ENCODE data around the gene PSD.

The PSD gene

DNA sequence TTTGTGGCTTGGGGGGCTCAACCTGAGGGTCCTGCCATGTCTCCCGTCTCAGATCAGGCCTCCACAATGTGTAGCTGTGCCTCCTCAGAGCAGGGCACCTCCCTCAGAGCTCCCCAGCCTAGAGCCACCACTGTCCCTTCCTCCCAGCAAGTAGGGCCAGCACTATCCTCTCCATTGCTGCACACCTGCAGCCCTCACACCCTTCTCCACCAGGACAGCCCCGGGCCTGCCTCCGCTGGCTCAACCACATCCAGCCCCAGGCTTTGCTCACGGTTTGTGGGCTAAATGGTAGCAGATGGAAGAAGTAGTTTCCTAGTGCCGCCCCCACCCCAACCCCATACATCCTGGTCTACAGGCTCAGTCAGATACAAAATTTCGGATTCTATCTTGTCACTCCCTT is 13.0 kb downstream of the PSD start:
- DNase-seq (ENCODE audit: low read depth in 3 of 3, low spot score in 1 of 3): no peak

DNA sequence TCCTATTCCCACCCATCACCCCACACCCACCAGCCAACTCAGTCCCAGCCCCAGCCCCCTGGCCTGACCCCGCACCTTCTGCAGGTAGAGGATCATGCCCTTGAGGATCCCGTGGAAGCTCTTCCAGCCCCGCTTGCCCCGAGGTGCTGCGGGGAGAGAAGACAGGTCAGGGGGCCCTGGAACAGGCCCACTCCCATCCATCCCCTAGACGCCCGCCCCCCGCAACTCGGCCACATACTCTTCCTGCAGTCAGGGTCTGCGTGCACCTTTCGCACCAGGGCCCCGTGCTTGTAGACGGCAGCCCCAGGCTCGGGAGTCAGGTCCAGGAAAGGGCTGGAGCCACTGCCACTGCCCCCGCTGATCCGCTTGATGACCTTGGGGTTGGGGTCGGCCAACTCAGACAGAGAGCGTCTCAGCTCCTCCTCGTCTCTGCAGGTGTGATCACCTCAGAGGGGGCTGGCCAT is 13.4 kb downstream of the PSD start:
- DNase-seq (ENCODE audit: low read depth in 3 of 3, low spot score in 1 of 3): no peak

DNA sequence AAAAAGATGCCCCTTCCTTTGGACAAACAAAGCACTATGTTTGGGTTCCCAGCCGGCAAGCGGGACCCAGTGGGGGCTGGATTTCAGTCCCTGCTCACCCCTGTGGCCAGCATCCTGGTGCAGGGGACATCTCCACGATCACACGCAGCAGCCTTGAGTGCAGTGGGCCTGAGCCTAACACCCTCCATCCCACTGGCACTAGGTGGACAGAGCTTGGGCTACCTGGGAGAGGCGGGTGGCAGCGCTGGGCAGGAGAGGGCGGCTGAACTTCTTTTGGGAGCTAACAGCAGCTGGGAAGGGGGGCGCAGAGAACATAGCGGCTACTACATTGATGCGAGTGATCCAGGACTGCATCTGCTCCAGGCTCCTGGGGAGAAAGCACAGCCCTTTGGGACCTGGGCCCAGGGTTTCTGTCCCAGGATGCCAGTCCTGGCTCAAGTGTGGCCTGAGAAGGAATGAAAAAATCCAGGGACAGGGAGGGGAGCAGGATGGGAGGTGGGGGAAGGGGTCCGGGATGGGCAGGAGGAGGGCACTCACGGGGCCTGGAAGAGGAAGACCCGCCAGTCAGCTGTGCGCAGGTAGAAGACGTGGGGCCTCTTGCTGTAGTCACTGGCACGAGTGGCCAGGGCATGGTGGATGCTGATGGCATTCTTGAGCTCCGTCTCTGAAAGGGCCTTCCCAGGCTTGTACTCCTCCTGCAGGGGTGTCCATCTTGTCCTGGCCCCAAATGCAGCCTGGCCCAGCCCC is 14.1 kb downstream of the PSD start:
- DNase-seq (ENCODE audit: low read depth in 3 of 3, low spot score in 1 of 3): no peak

DNA sequence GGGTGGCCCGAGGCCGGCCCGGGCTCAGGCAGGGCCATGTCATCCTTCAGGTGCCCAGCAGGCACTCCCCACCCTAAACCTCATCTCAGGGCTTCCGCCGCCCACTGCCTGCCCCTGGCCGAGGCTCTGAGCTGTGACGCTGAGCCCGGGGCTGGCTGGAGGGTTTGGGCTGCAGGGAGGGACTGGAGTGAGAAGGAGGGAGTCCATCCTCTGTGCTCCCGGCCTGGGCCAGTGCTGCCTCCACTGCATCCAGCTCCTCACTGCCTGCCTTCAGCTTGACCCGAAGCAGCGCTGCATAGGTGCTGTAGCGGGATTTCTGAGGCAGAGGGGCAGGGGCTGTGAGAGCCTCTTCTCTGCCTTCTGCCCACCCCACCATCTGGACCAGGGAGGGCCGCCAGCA is 15.5 kb downstream of the PSD start:
- DNase-seq (ENCODE audit: low read depth in 3 of 3, low spot score in 1 of 3): no peak

DNA sequence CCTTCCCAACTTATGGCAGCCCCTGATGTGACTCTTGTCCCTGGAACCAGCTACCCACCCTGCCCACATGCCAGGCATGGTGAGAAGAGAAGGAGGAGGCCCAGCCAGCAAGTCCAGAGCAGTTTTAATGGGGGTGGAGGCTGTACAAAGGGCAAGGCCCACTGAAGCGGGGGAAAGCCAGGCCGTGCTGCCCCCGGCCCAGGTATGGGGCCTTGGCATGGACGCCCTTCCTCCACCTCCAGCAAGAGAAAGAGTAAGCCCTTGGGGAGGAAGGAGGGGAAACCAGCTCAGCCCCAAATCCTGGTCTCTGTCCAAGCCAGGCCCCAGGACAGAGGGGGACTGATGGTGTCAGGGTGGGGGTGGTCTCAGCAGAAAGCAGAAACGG is 16.1 kb downstream of the PSD start:
- no peak for DNase-seq (ENCODE audit: low read depth in 3 of 3, low spot score in 1 of 3)

DNA sequence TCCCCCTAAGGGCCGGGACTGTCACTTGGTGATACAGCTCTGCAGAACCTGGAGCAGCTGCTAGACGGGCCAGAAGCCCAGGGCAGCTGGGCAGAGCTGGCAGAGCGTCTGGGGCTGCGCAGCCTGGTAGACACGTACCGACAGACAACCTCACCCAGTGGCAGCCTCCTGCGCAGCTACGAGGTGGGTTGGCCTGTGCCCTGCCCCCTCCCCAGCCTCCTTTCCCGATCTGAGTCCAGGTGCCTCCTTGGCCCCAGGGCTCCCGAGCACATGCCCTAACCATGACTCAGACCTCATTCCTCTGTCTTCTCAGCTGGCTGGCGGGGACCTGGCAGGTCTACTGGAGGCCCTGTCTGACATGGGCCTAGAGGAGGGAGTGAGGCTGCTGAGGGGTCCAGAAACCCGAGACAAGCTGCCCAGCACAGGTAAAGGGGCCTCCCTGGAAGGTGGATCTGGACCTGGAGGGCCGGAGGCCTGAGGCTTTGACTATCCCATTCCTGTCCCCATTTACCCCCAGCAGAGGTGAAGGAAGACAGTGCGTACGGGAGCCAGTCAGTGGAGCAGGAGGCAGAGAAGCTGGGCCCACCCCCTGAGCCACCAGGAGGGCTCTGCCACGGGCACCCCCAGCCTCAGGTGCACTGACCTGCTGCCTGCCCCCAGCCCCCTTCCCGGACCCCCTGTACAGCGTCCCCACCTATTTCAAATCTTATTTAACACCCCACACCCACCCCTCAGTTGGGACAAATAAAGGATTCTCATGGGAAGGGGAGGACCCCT is 16.7 kb downstream of the PSD start:
- DNase-seq (ENCODE audit: low read depth in 3 of 3, low spot score in 1 of 3): no peak

DNA sequence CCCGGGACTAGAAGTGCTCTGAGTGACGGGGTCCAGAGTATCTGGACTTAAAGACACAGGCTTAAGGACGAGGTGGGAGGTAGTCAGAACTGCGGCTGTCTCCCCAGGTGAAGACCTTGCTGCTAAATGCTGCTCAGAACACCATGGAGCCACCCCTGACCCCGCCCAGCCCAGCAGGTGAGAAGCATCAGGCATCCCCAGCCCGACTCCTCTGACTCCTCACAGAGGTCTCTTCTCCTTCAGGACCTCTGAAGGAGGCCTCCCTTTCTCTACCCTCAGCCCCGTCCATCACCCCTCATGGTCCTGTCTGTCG is 17.3 kb downstream of the PSD start:
- DNase-seq (ENCODE audit: low read depth in 3 of 3, low spot score in 1 of 3): no peak

DNA sequence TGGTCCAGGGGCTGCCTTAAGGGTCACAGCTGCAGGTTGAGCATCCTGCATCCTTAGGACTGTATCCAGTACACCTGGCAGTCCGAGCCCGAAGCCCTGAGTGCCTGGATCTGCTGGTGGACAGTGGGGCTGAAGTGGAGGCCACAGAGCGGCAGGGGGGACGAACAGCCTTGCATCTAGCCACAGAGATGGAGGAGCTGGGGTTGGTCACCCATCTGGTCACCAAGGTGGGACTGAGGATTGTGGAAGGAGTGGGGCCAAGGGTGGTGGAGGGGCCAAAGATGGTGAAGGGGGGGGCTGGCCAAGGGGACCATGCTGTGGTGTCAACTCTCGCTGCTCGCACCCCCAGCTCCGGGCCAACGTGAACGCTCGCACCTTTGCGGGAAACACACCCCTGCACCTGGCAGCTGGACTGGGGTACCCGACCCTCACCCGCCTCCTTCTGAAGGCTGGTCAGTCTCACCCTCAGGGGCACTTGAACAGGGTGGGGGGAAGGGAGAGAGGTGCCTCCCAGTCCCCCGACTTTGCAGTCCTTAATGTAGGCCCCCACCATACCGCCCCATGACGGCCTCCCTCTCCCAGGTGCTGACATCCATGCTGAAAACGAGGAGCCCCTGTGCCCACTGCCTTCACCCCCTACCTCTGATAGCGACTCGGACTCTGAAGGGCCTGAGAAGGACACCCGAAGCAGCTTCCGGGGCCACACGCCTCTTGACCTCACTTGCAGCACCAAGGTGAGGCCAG is 17.8 kb downstream of the PSD start:
- DNase-seq (ENCODE audit: low read depth in 3 of 3, low spot score in 1 of 3): no peak

DNA sequence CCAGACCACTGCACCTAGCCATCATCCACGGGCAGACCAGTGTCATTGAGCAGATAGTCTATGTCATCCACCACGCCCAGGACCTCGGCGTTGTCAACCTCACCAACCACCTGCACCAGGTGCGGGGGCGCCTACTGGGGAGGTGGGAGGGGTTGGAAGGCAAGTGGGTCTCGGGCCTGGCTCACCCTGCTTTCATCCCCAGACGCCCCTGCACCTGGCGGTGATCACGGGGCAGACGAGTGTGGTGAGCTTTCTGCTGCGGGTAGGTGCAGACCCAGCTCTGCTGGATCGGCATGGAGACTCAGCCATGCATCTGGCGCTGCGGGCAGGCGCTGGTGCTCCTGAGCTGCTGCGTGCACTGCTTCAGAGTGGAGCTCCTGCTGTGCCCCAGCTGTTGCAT is 18.5 kb downstream of the PSD start:
- no peak for DNase-seq (ENCODE audit: low read depth in 3 of 3, low spot score in 1 of 3)

DNA sequence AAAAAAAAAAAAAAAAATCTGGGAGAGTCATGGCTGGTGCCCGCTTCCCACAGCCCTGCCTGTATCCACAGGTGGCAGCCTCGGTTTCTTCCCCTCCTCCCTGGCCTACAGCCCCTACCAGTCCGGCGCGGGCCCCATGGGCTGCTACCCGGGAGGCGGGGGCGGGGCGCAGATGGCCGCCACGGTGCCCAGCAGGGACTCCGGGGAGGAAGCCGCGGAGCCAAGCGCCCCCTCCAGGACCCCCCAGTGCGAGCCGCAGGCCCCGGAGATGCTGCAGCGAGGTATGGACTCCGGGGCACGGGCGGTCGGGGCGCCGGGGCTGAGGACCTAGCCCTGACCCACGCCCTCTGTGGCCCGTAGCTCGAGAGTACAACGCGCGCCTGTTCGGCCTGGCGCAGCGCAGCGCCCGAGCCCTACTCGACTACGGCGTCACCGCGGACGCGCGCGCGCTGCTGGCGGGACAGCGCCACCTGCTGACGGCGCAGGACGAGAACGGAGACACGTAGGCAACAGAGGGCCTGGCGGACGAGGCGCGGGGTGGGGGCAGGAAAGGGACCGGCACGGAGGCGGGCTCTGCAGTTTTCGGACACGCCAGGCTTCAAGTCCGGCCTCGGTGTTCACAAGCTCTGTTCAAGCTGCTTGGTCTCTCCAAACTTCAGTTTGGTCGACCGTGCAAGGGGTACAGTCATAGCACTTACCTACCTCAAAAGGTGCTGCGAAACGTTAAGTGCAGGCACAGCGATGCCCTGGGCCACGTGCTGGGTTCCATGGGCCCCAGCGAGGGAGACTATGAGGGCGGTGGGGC is 19.2 kb downstream of the PSD start:
- DNase-seq (ENCODE audit: low read depth in 3 of 3, low spot score in 1 of 3): peak in 2 of 3 donors; percentile 79 to 81

DNA sequence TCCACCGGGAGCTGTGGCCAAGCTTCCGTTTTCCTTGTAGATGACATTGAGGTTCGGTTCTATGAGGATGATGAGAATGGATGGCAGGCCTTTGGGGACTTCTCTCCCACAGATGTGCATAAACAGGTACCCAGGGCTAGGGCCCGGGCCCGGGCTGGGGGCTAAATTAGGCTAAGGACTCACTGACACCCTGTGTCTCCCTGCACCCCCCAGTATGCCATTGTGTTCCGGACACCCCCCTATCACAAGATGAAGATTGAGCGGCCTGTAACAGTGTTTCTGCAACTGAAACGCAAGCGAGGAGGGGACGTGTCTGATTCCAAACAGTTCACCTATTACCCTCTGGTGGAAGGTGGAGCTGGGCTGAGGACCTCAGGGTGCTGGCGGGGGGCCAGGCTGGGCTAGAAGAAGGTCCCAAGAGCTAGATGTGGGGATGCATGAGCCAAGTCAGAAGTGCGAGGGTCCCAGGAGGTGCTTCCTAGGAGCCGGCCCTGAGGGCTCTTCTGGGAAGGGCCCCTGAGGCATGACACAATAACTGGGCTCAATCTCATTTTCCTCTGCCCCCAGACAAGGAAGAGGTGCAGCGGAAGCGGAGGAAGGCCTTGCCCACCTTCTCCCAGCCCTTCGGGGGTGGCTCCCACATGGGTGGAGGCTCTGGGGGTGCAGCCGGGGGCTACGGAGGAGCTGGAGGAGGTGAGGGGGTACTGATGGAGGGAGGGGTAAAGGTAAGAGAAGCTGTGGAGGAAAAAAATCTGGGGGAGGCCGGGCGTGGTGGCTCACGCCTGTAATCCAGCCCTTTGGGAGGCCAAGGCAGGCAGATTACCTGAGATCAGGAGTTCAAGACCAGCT is 20.2 kb downstream of the PSD start:
- DNase-seq (ENCODE audit: low read depth in 3 of 3, low spot score in 1 of 3): no peak

DNA sequence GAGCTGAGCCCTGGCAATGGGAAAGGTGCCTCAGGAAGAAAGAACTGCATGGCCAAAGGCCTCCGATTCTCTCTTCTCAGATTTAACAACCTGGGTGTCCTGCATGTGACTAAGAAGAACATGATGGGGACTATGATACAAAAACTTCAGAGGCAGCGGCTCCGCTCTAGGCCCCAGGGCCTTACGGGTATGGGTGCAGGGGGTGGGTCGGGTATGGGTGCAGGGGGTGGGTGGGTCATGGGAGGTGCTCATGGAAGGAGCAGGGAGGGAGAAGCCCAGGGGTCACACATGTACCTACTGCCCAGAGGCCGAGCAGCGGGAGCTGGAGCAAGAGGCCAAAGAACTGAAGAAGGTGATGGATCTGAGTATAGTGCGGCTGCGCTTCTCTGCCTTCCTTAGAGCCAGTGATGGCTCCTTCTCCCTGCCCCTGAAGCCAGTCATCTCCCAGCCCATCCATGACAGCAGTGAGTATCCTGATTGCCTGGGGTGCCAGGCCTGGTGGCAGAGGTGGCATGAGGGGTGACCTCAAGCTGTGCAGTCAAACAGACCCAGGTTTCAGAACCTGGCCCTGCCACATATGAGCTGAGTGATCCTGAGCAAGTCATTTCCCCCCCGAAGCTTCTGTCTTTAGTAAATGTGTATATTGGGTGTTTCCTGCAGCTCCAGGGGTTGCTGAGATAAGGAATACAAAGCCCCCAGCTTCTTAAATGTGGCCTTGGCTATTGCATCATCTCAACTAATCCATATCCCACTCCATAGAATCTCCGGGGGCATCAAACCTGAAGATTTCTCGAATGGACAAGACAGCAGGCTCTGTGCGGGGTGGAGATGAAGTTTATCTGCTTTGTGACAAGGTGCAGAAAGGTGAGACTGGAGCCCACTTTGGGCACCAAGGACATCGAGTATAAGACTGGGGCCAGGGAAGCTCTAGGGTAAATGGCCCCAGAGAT is 21.1 kb downstream of the PSD start:
- no peak for DNase-seq (ENCODE audit: low read depth in 3 of 3, low spot score in 1 of 3)

DNA sequence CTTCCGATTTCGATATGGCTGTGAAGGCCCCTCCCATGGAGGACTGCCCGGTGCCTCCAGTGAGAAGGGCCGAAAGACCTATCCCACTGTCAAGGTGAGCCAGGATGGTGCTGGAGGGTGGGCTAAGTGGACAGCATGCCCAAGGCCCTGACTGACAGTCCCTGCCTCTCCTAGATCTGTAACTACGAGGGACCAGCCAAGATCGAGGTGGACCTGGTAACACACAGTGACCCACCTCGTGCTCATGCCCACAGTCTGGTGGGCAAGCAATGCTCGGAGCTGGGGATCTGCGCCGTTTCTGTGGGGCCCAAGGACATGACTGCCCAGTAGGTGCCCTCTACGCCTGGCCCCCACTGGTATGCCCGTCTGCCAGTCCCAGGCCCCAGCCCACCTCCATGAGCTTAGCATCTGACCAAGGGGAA is 21.8 kb downstream of the PSD start:
- no peak for DNase-seq (ENCODE audit: low read depth in 3 of 3, low spot score in 1 of 3)

DNA sequence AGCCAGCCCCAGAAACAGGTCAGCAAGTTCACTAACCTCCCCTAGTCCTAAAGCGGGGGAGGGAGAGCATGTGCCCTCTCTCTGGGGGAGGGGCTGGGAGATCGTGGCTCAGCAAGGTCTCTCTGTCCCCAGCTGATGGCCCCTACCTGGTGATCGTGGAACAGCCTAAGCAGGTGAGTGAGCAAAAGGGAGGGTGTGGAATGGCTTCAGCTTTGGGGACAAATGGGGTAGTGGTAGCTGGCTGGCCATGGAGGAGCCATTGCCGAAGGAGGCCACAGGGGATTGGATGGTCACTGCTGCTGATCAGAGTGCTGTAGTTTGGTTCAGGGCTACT is 22.3 kb downstream of the PSD start:
- DNase-seq (ENCODE audit: low read depth in 3 of 3, low spot score in 1 of 3): no peak

DNA sequence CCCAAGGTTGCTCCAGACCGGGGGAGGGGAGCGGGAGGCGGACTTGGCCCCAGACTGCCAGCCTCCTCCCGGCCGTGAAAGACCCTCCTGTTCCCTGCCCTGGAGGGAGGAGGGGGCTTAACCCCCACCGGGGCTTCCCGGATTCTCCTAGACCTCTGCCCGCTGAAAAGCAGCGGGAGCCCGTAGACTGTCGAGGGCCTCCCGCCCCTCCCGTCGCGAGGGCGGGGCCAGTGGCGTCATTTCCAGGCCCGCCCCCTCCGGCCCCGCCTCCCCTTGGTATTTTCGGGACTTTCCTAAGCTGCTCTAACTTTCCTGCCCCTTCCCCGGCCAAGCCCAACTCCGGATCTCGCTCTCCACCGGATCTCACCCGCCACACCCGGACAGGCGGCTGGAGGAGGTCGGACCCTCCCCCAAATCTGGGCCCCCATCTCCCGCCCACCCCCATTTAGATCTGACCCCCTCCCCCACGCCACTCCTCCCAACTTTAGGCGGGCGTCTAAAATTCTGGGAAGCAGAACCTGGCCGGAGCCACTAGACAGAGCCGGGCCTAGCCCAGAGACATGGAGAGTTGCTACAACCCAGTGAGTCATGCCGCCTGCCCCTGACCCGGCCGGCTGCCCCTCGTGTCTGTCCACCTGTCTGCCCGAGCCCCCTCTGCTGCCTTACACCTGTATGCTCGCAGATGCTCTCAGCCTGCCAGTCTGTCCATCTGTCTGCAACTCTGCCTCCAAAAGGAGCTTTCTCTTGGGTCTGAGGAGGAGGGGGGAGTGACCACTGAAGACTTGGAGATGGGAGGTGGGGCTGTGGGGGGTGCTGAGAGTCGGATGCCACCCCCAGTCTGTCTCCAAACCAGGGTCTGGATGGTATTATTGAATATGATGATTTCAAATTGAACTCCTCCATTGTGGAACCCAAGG is 22.9 kb downstream of the PSD start, which contains the start of gene NFKB2:
Gene NFKB2, plus strand, starts transcription at position 306 of the 917 bp plus-strand sequence. Its CDS starts 255 bp downstream, at position 561.
- DNase-seq (ENCODE audit: low read depth in 3 of 3, low spot score in 1 of 3): peak; percentile 86 to 94 (median 89)

DNA sequence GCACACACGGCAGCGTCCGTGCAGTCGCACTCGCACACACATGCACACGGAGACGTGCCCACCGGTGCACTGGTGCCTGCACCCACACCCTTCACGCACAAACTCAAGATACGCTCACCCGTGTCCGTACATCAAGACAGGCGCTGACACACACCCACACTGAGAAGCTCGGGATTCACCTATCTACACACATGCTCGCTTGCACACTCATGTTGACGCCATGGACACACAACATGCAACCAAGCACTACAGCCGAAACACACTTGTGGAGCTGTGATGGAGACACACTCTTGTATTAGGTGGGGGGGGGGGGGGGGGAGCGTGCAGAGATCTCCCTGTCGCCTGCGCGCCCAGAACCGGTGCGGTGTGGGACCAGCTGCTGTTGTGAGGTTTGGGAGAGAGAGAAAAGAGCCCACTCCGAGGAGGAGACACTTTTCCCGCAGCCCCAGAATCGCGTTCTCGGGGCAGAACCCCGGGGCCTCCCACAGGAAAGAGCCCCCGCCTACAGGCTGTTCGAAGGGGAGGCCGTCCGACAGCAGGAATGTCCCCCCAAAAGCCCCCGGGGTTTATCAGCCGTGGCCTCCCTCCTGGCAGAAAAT is 23.7 kb downstream of the PSD start:
- DNase-seq (ENCODE audit: low read depth in 3 of 3, low spot score in 1 of 3): peak in 1 of 3 donors; percentile 36

DNA sequence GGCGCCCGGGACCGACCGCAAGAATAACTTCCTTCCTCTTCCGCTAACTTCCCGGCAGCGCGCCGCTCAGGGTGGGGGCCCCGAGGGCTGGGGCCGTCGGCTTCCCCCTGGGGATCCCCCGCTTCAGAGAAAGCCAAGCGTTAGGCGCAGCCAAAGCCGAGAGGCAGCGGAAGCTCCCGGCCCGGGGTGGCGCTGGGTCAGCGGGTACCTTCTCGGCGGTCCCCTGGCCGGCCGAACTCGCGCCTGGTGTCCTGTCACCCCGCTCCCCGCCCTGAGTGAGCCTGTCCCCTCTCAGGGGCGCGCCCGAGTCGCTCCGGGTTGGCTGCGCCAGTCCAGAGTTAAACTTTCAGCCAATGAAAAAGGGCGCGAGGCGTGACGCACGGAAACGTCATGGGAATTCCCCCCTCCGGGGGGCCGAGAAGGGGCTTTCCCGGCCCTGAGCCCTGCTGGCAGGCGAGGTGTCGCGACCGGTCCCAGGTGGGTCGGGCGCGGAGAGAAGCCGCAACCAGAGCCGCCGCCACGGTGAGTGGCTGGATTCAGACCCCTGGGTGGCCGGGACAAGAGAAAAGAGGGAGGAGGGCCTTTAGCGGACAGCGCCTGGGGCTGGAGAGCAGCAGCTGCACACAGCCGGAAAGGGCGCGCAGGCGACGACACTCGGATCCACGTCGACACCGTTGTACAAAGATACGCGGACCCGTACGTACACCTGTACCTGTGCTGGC is 24.3 kb downstream of the PSD start:
- DNase-seq (ENCODE audit: low read depth in 3 of 3, low spot score in 1 of 3): peak; percentile 96 to 98 (median 97)

All from stimulated activated CD4-positive, alpha-beta T cell treated with anti-CD3 and anti-CD28 coated beads, TNF-alpha, amount 100 ng/mL, for 1 hour (primary cell).